ENCODE results near the gene C9orf43.
"Not testable (repeated sequence)": the region's sequence is repeated elsewhere in the genome, so short reads cannot be mapped to it uniquely, and the experiment has no call there.

- TF ChIP-seq, protein P1, sequence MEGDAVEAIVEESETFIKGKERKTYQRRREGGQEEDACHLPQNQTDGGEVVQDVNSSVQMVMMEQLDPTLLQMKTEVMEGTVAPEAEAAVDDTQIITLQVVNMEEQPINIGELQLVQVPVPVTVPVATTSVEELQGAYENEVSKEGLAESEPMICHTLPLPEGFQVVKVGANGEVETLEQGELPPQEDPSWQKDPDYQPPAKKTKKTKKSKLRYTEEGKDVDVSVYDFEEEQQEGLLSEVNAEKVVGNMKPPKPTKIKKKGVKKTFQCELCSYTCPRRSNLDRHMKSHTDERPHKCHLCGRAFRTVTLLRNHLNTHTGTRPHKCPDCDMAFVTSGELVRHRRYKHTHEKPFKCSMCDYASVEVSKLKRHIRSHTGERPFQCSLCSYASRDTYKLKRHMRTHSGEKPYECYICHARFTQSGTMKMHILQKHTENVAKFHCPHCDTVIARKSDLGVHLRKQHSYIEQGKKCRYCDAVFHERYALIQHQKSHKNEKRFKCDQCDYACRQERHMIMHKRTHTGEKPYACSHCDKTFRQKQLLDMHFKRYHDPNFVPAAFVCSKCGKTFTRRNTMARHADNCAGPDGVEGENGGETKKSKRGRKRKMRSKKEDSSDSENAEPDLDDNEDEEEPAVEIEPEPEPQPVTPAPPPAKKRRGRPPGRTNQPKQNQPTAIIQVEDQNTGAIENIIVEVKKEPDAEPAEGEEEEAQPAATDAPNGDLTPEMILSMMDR (conservative IDR thresholded peaks at IDR 0.05; ENCODE audit: low read length), result not testable (repeated sequence)
- not testable (repeated sequence) for TF ChIP-seq EZH2phosphoT487 (IDR thresholded peaks at IDR 0.05; ENCODE audit: borderline replicate concordance, low read depth, low read length)
Observed at GRCh38 chr9:113437716-113438115, 27.2 kb downstream of the C9orf43 start.

All from OCI-LY7 (cell line).